M059J (cell line): ENCODE results near the gene MICAL3. TPM values are rescaled to one million over a fixed set of nuclear protein-coding genes. Genes with fewer than 3 reads are reported as not detected.

Experiments used
- DNase-seq: peaks from one replicate; pipeline ENCODE4 v3.0.0-alpha.2; 2012; ENCODE audit warnings: low read depth
- total RNA-seq: library from RNA; depleted of rRNA; stranded (reverse); fragments of >200 nt; shearing (Covaris generic); gene quantifications from 2 replicates; pipeline ENCODE4 v1.2.3, GENCODE V29; 2014

MICAL3 gene
- total RNA-seq, 1 experiment from 2014 or later = 33.6 TPM

GRCh38 chr22:17817511-17818065 lies 206.8 kb downstream of the MICAL3 start:
- no peak for DNase-seq

DNA sequence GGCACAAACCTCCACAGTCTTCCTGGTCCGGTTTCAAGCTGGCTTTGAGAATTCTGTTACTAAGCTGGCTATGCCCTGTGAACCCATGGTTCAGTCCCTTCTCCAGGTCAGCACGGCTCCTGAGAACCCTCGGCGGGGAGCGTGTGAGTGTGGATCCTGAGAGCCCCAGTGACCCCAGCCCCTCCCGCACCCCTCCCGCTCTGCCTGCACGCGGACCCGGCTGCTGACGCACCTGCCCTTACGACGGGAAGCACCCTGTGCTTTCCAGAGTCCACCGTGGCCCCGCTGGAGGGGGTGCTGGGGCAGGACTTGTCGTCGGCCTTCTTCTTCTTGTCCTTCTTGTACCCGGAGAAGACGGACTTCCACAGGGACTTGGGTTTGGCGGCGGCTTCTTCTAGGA lies 207.3 kb downstream of the MICAL3 start:
- DNase-seq = no peak

DNA sequence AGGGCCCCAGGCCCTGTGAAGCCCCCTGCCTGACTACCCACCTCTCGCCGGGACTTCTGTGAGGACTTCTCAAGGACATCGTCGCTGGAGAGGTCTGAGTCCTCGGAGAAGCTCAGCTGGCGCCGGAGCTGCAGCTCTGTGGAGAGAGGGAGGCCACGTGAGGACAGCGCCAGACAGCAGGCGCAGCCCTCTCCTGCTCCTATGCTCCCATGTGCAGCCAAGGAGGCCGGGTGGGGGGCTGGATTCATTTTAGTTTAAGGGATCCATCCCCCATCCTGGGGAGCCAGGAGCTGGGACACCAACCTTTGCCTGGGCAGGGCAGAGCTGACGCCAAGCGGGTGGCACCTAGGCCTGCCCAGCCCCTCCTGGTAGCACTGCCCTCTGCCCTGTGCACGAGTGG lies 207.7 kb downstream of the MICAL3 start:
- DNase-seq = no peak

DNA sequence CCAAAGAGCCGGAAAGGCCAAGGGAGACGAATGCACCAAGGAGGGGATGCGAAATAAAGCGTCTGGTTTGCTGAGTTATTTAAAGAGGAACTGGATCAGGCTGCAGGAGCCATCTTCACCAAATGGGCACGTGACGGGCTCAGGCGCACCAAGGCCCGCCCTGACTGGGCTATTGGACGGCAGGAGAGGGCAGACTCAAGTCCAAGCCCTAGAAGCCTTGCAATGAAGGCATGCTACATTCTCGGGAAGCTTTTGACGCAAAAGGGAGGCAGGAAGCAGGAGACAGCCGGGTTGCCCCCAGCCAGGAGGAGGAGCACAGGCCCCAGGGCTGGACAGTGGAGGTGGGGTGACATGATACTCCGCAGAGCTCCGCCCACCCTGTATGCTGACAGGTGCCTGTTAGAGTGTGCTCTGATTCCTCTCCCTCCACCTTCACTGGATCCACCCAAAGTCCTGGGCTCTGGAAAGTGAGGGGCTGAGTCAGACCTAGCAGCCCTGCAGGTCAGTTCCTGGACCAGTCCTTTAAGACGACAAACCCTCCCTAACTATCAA lies 208.6 kb downstream of the MICAL3 start:
- DNase-seq = no peak

DNA sequence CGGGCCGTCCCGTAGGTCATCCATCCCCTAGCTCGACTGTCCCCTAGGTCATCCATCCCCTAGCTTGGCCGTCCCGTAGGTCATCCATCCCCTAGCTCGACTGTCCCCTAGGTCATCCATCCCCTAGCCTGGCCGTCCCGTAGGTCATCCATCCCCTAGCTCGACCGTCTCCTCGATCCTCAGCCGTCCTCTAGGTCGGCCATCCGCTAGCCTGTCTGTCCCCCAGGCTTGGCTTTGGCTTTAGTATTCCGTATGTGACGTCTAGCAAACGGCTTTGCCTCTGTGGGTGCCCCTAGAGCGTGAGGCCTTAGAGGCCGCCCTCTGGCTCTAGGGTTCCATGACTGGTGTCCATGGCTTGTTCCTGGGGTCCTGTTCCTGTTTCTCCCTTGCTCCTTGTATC lies 209.5 kb downstream of the MICAL3 start:
- DNase-seq = no peak

GRCh38 chr22:17814084-17814483 lies 210.3 kb downstream of the MICAL3 start:
- DNase-seq = no peak

- DNase-seq = no peak
Observed at GRCh38 chr22:17811119-17811518, 213.2 kb downstream of the MICAL3 start.

- DNase-seq = no peak
Observed at GRCh38 chr22:17810570-17811116, 213.7 kb downstream of the MICAL3 start.

GRCh38 chr22:17808693-17809403 lies 215.5 kb downstream of the MICAL3 start:
- DNase-seq = no peak

- DNase-seq = no peak
Observed at GRCh38 chr22:17807578-17808410, 216.6 kb downstream of the MICAL3 start.

- DNase-seq = no peak
Observed at GRCh38 chr22:17807086-17807485, 217.3 kb downstream of the MICAL3 start.

GRCh38 chr22:17806437-17806836 lies 217.9 kb downstream of the MICAL3 start:
- no peak for DNase-seq

DNA sequence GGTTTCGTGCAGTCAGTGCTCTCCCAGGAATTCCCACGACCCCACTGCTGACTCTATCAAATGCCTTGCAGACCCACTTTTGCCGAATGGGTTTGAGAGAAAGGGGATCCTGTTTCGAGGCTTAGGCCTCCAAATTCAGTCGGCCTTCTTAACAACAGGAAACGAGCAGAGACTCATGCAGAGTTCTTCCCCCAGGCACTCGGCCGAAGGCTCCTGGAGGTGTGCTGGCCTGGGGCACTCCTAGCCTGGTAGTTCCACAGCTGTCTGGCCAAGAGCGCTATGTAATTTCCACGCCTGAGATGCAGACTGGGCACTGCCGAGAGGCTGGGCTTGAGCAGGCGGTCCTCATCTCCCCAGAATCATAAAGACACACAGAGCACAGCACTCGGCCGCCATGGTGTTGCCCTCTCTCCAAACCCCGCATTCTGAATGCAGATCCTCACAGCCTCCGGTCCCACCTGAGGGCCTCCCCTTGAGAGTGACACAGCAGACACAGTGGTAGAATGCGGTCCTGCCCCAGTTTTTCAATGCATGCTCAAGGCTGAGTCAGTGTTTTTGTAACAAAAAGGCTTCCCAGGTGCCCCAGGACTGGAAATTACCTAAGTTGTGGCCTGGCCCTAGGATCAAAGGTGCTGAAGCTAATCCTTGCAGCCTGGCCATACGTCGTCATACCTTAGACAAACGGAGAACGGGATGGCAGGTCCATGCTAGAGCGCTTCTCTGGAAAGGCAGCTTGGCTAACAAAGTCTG lies 219.9 kb downstream of the MICAL3 start:
- DNase-seq = no peak

- DNase-seq = no peak
Observed at GRCh38 chr22:17803609-17804270, 220.6 kb downstream of the MICAL3 start.

DNA sequence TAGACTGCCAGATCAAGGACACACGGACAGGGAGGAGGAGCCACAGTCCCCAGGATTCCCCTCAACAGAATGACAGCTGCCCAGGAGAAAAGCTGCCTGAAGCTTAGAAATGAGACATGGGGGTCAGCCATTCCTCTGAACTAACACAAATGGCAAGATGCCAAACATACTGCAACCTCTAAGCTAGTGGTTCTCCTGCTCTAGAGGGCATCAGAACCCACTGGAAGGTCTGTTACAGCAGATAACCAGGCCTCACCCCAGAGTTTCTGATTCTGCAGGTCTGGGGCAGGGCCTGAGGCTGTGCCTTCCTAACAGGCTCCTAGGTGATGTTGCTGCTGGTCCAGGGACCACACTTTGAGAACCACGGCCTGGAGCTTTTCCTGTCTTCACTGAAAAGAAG lies 221.5 kb downstream of the MICAL3 start:
- DNase-seq = no peak

GRCh38 chr22:17802411-17802810 lies 221.9 kb downstream of the MICAL3 start:
- DNase-seq = no peak

- DNase-seq = no peak
Observed at GRCh38 chr22:17797721-17798559, 226.4 kb downstream of the MICAL3 start.

DNA sequence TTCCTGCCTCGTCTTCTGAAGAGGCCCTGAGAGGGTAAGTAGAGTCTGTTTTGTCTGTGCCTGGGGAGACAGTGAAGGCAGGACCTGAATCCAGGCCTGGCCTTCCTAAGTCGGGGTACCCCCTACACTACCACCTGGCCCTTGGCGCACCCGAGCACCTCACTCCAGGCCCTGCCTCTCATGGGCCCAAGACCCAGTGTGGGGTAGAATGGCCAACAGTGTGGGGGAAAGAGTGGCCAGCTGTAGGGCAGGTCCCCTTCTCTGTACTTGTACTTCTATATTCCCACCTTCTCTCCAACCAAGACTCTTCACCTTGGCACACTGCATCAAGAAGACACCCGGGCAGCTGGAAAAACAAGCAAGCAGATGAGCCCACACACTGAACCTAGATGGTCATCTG lies 227.7 kb downstream of the MICAL3 start:
- DNase-seq = no peak

DNA sequence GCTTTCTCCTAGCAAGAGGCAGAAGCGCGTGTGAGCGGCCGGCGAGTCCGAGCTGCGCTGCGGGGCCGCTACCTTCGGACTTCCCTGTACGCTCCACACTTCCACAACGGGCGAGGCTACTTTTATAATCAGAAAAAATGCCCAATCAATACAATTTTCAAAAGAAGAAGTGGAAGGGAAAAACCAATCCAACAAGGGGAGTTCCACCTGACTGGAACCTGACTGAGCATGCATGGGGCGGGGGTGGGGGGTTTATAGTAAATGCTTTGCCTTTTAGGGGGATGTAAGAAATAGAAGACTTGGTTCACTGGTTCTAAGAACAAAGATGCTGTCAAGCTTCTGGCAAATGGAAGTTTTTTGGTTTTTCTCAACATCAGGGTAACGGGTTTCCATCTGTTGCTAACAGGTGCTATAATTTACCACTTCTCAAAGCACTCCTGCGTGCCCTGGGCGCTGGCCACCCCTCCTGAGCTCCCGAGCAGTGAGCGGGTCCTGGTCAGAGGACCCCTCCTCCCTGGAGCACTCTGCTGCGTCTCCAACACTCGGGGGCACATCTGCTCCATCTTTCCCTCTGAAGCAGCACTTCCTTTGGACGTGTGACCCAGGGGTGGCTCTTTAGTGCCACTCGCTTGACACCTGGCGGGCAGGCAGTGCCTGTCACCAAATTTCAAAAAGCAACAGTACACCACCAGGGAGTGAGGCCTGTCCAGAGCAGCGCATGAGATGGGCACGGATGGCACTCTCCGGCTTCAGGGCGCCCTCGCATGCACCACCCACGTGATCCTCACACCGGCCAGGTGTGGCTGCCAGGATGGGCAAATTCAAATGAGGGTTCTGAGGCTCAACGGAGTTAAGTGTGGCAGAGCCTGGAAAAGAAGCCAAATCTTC lies 228.5 kb downstream of the MICAL3 start:
- no peak for DNase-seq
